Measurements from ENCODE around the gene SLC2A3. TPM values are rescaled to one million over a fixed set of nuclear protein-coding genes. Genes with fewer than 3 reads are reported as not detected.

Gene SLC2A3
- total and polyA plus RNA-seq, 9 of the 15 experiments (the other 6 are each of a cell fraction or from before 2014, with no cell fraction given) = 67.3 to 491 (median 104) TPM

DNA sequence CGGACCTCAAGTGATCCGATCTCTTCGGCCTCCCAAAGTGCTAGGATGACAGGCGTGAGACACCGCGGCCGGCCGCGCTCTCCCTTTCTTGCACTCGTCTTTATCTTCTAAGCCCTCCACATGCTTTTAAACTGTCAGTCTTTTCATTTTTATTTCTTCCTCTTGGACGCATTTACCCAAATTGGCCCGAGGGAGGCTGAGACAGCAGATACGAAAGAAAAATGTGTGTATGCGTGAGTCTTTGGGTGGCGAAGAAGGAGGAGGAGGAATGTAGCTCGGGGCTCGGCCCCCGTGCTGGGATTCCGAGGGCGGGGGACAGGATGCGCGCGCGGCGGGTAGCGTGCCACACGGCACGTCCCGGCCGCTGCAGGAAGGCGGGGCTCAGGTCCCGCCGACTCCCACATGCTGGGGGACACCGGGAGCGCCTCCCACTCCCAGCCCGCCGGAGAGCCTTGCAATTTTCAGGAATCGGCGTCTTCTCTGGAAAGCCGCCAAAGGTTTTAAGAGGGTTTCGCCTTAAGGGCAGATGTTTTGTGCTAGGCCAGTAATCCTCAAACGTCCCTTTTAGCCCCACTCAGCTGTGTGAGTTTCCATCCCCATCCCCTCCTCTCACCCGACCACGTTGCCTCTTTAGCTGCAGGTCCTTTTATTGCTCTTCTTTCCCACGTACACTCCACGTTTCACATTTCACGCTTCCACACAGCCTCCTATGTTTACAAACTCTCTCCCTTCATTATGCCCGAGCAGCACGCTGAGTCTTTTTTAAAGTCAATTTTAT lies 34.7 kb upstream of the SLC2A3 start (continued):
- peak; percentile 41 for TF ChIP-seq PRDM10 (IDR thresholded peaks at IDR 0.05; ENCODE audit: partially characterized antibody)
- TF ChIP-seq YY1 (IDR thresholded peaks at IDR 0.05; ENCODE audit: borderline replicate concordance in 1 of 3, control insufficient read depth in 1 of 3, extremely low read depth in 1 of 3, insufficient read depth in 3 of 3, insufficient read length in 1 of 3, insufficient replicate concordance in 2 of 3, low read depth in 1 of 3, low read length in 2 of 3) = no peak
- TF ChIP-seq LCOR (CRISPR knock-in tag; IDR thresholded peaks at IDR 0.05) = 0 out of 2 replicates have a peak, but pooled peaks have one; percentile 27
- 0 out of 4 replicates have a peak, but pooled peaks of 1 of the 2 experiments have one; percentile 35 for TF ChIP-seq SRF (CRISPR knock-in tag; IDR thresholded peaks at IDR 0.05)
- peak; percentile 64 for TF ChIP-seq TAF9B (IDR thresholded peaks at IDR 0.05; ENCODE audit: partially characterized antibody)
- peak; percentile 67; the same call in 1 of the 2 replicates for TF ChIP-seq HLTF (IDR thresholded peaks at IDR 0.05)
- peak in 1 of 2 experiments; percentile 58; a peak in 2 of 4 replicates for TF ChIP-seq FOXK2 (conservative IDR thresholded peaks at IDR 0.05 in 1 of 2, IDR thresholded peaks at IDR 0.05 in 1 of 2; ENCODE audit: low read depth in 2 of 2)
- TF ChIP-seq ELK3 (CRISPR knock-in tag; IDR thresholded peaks at IDR 0.05) = no peak
- TF ChIP-seq KDM1A (IDR thresholded peaks at IDR 0.05) = peak in 1 of 2 experiments; percentile 7; a peak in 2 of 4 replicates
- peak; percentile 98 for TF ChIP-seq L3MBTL2 (IDR thresholded peaks at IDR 0.05)
- TF ChIP-seq SUPT5H (IDR thresholded peaks at IDR 0.05) = peak; percentile 65
- TF ChIP-seq ZNF707 (CRISPR knock-in tag; conservative IDR thresholded peaks at IDR 0.05) = no peak
- TF ChIP-seq TFAP4 (CRISPR knock-in tag; IDR thresholded peaks at IDR 0.05; ENCODE audit: borderline replicate concordance) = peak; percentile 80
- no peak for TF ChIP-seq CHD1 (IDR thresholded peaks at IDR 0.05; ENCODE audit: low read length)
- TF ChIP-seq ZNF592 (IDR thresholded peaks at IDR 0.05) = peak; percentile 85
- TF ChIP-seq TBL1XR1 (IDR thresholded peaks at IDR 0.05; ENCODE audit: low read length in 2 of 2) = 0 out of 4 replicates have a peak, but pooled peaks of 1 of the 2 experiments have one; percentile 1

All from K562 (cell line).